Transverse colon (tissue), 4 donors: ENCODE measurements around the gene PDZRN3. TPM values are rescaled to one million over a fixed set of nuclear protein-coding genes. Genes with fewer than 3 reads are reported as not detected.

Experiments used
- DNase-seq: peaks from one replicate; pipeline ENCODE4 v3.0.0-alpha.2; 2019
- H3K27ac ChIP-seq, 4 donors: fragments of 200-600 bp; sonication (generic); 2 replicates each; pipeline ENCODE4 v1.5.1; 2016 to 2018; ENCODE audit warnings: inconsistent platforms in 4 of 4
- H3K27me3 ChIP-seq: fragments of 200-600 bp; sonication (generic); 2 replicates; pipeline ENCODE4 v1.5.1; 2017; ENCODE audit warnings: inconsistent platforms
- H3K36me3 ChIP-seq, 4 donors: fragments of 200-600 bp; sonication (generic); 2 replicates each; pipeline ENCODE4 v1.5.1; 2017 to 2019; ENCODE audit warnings: inconsistent platforms in 4 of 4
- H3K4me1 ChIP-seq, 4 donors: fragments of 200-600 bp; sonication (generic); 2 replicates each; pipeline ENCODE4 v1.5.1; 2017 to 2020; ENCODE audit warnings: inconsistent platforms in 4 of 4
- H3K4me3 ChIP-seq, 4 donors: fragments of 200-600 bp; sonication (generic); 1 replicate in 1 of 4; 2 replicates in 3 of 4; pipeline versions ENCODE4 v1.5.1 to v1.6.1; 2017 to 2019; ENCODE audit warnings: inconsistent platforms in 4 of 4
- H3K9me3 ChIP-seq, 2 donors: fragments of 200-600 bp; sonication (generic); 2 replicates each; pipeline ENCODE4 v1.5.1; 2017 to 2019; ENCODE audit warnings: inconsistent platforms in 2 of 2
- EP300 ChIP-seq: sonication (generic); formaldehyde crosslinking; IDR thresholded peaks from one replicate; pipeline ENCODE4 v1.6.1; 2017; ENCODE audit warnings: antibody characterized with exemption, low read depth
- POLR2A ChIP-seq: fragments of 450-650 bp; IDR thresholded peaks from one replicate; pipeline ENCODE4 v1.6.1; 2016; ENCODE audit warnings: antibody characterized with exemption, mild to moderate bottlenecking, moderate library complexity
- POLR2AphosphoS5 ChIP-seq, 3 donors: sonication (generic); formaldehyde crosslinking; IDR thresholded peaks; one replicate each; pipeline ENCODE4 v1.6.1; 2016; ENCODE audit warnings: antibody characterized with exemption in 3 of 3
- WGBS, 2 donors: methylation state at CpG; one replicate each; pipeline ENCODE4 v1.1.5; 2018; ENCODE audit warnings: low coverage in 1 of 2; 5-methylcytosine and 5-hydroxymethylcytosine counted together
- in situ Hi-C, 4 donors: fragments of 200-750 bp; cut with MboI; loops; one replicate each; pipeline versions ENCODE4 v1.15.0 to v1.15.1; 2017; ENCODE audit warnings: low sequenced_read_pairs in 3 of 4, low pct_ligation_motif_present in 1 of 4, low pct_unique_long_range_greater_than_20kb in 1 of 4
- intact Hi-C: fragments of 100-400 bp; cut with DNase I; formaldehyde crosslinking; loops from one replicate; pipeline ENCODE4 v1.15.1; 2023; ENCODE audit warnings: low total_unique reads
- total RNA-seq, 4 donors: library from RNA; depleted of rRNA; stranded (reverse); fragments of >200 nt; gene quantifications; one replicate each; pipeline ENCODE4 v1.1.0, GENCODE V29; 2016
- TF ChIP-seq, protein P1 (sequence below), 5 experiments: fragments of 200-600 bp in 3 of 5; fragments of 450-650 bp in 2 of 5; sonication (generic) in 3 of 5; IDR thresholded peaks; 1 replicate in 2 of 5; 2 replicates in 3 of 5; pipeline ENCODE4 v1.5.1; 2016 to 2017; ENCODE audit warnings: antibody characterized with exemption in 5 of 5, inconsistent platforms in 3 of 5, mild to moderate bottlenecking in 2 of 5, moderate library complexity in 1 of 5

Gene PDZRN3
- total RNA-seq, 4 donors from 2014 or later, result 31.9 to 191 (median 75.3) TPM

DNA sequence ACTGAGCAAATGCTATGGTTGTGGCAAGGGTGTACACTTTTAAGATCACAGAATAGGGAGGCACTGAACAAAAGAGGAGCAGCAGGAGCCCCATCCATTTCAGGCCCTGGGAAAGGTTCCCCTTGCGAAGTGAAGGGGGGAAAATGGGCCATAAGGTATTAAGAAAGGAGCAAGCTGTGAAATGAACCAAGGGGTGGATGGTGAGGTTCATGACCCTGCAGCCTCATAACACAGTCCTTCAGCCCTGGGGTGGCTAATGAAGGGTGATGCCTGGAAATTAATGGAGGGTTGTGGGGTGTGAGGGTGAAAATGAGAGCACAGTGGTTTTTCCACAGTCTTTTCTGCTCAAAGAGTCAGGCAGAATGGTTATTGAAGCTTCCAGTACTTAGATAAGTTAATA lies 150.1 kb downstream of the PDZRN3 start:
- intact Hi-C loops, result no loop called here
- no peak overlapping the region for H3K4me3 ChIP-seq
- H3K27ac ChIP-seq, result no peak overlapping the region
- no peak for DNase-seq
- peaks cover 0 to 7% (median 3%) of the 10 kb centered on the region in 4 donors for H3K4me1 ChIP-seq
- TF ChIP-seq, protein P1, sequence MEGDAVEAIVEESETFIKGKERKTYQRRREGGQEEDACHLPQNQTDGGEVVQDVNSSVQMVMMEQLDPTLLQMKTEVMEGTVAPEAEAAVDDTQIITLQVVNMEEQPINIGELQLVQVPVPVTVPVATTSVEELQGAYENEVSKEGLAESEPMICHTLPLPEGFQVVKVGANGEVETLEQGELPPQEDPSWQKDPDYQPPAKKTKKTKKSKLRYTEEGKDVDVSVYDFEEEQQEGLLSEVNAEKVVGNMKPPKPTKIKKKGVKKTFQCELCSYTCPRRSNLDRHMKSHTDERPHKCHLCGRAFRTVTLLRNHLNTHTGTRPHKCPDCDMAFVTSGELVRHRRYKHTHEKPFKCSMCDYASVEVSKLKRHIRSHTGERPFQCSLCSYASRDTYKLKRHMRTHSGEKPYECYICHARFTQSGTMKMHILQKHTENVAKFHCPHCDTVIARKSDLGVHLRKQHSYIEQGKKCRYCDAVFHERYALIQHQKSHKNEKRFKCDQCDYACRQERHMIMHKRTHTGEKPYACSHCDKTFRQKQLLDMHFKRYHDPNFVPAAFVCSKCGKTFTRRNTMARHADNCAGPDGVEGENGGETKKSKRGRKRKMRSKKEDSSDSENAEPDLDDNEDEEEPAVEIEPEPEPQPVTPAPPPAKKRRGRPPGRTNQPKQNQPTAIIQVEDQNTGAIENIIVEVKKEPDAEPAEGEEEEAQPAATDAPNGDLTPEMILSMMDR (IDR thresholded peaks at IDR 0.05), result no peak
- TF ChIP-seq POLR2A (no peak), POLR2AphosphoS5 (IDR thresholded peaks at IDR 0.05) (no peak), EP300 (no peak)
- in situ Hi-C loops, result no loop called here
- no peaks in the 10 kb centered on the region for H3K9me3 ChIP-seq
- H3K27me3 ChIP-seq, result no peaks in the 10 kb centered on the region
- WGBS, 2 donors, result 87 to 89% methylated on average over 1 of the region's 1 CpG
- no peaks in the 10 kb centered on the region for H3K36me3 ChIP-seq

DNA sequence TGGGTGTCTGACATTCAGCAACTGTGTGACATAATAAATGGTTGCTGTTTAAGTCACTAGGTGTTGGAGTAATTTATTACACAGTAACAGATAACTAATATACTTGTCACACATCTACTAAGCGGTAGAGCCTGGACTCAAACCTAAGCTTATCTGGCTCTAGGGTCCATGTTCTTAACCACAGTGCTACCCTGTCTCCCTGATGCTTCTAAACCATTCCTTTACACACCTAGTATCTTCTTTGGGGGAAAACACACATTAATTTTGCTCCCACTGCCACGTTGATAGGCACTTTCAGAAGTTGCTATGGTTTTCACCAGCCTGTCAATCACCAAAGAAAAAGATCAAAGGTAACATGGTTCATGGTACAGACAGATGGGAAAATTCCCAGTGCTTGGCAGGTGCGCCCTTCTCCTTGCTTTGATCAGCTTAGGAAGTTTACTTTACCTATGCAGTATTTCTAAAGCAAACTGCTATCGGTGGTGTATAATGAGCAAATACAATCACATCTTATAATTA lies 150.8 kb downstream of the PDZRN3 start:
- Histone ChIP-seq H3K4me1 (peaks cover 0 to 7% (median 3%) of the 10 kb centered on the region in 4 donors), H3K27me3 (no peaks in the 10 kb centered on the region), H3K27ac (no peak overlapping the region), H3K4me3 (no peak overlapping the region), H3K9me3 (no peaks in the 10 kb centered on the region), H3K36me3 (no peaks in the 10 kb centered on the region)
- in situ Hi-C loops (no loop called here), intact Hi-C loops (no loop called here)
- no peak for TF ChIP-seq EP300
- TF ChIP-seq POLR2A, result no peak
- no peak for TF ChIP-seq POLR2AphosphoS5 (IDR thresholded peaks at IDR 0.05)
- TF ChIP-seq, protein P1 (IDR thresholded peaks at IDR 0.05), result no peak
- 37 to 41% methylated on average over 4 of the region's 4 CpGs for WGBS, 2 donors
- no peak for DNase-seq

DNA sequence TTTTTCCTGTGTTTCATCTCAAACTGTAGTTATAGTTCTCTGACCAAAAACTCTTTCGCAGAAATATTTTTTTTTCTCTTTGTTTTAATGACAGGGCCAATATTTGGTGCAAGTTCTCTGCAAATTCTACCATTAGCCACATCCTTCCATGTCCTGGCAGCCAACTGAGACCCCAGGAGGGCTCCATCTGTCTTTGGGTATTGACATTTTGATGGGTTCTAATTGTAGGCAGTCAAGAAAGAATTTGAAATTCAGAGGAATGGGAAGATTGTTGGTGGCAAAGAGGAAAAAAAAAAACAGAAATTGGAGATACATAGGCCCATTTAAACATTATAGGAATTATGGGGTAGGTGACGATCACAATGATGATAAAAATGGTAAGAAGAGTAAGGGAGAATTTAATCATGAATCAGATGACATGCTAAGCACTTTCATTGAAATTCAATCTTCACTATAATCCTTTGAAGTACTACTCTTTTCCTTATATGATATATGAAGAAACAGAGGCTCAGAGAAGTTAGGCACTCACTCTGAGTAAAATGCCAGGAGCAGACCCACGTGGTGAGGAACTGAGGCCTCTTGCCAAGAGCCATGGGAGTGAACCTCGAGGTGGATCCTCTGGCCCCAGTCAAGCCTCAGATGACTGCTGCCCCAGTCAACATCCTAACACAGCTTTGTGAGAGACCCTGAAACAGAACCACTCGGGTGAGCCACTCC lies 151.4 kb downstream of the PDZRN3 start:
- TF ChIP-seq EP300, result no peak
- no peak for TF ChIP-seq POLR2AphosphoS5 (IDR thresholded peaks at IDR 0.05)
- TF ChIP-seq POLR2A, result no peak
- TF ChIP-seq, protein P1 (IDR thresholded peaks at IDR 0.05), result no peak

DNA sequence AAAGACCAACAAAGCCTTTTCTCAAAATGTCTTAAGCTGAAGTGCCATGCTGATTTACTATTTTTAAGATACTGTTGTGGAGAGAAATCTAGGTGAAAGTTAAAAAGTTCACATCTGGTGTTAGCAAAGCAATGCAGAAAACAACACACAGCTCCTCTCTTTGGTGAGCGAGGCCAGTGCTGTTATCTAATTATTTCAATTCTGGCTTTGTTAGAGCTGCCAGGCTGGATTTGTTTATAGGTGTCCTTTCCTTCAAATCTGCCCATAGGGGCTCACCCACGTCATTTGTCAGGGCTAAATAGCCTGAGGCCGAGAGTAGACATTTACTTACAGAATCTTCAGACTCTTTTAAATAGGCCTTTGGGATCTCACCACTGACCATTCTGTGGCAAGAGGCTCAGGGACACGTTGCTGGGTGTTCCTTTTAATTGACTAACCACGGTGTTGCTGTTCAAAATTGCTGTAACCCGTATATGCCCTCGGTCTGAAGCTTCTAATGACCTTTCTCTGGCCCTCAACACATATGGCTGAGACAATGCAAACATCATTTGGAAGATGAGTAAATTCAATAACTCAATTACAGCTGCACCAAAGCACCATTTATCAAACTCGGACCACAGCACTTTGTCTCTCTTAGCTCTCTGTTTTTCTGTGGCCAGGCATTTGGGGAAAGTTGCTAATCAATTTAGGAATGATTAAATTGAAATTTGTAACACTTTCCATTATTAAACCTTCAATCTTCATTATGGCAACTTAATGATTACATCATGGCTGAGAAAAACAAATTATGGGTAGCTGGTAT lies 152.6 kb downstream of the PDZRN3 start:
- Histone ChIP-seq H3K36me3 (no peaks in the 10 kb centered on the region), H3K27me3 (no peaks in the 10 kb centered on the region), H3K9me3 (no peaks in the 10 kb centered on the region), H3K4me3 (no peak overlapping the region), H3K4me1 (peaks cover 0 to 7% (median 3%) of the 10 kb centered on the region in 4 donors), H3K27ac (no peak overlapping the region)
- intact Hi-C loops, result no loop called here
- in situ Hi-C loops, result no loop called here
- DNase-seq, result no peak
- WGBS, 2 donors, result 63 to 65% methylated on average over 4 to 8 of the region's 8 CpGs
- no peak for TF ChIP-seq POLR2A
- no peak for TF ChIP-seq EP300
- TF ChIP-seq POLR2AphosphoS5 (IDR thresholded peaks at IDR 0.05), result no peak
- TF ChIP-seq, protein P1 (IDR thresholded peaks at IDR 0.05), result no peak

More for the DNA sequence above, 151.4 kb downstream of the PDZRN3 start:
- Histone ChIP-seq H3K27ac (no peak overlapping the region), H3K4me3 (no peak overlapping the region), H3K27me3 (no peaks in the 10 kb centered on the region), H3K4me1 (peaks cover 0 to 7% (median 3%) of the 10 kb centered on the region in 4 donors), H3K9me3 (no peaks in the 10 kb centered on the region), H3K36me3 (no peaks in the 10 kb centered on the region)
- in situ Hi-C loops (no loop called here), intact Hi-C loops (no loop called here)
- no peak for DNase-seq
- WGBS, 2 donors, result 67 to 85% methylated on average over 3 to 5 of the region's 5 CpGs
